HG03159 (cell line): Measurements from ENCODE around the gene PTPN13.
"Not testable (repeated sequence)": the region's sequence is repeated elsewhere in the genome, so short reads cannot be mapped to it uniquely, and the experiment has no call there.

Experiments
- ATAC-seq: cut with Tn5 transposase; IDR thresholded peaks from one replicate; pipeline ENCODE4 v1.9.1; 2021; ENCODE audit warnings: mild to moderate bottlenecking, moderate library complexity; ENCODE audit not compliant: unreplicated experiment

Gene PTPN13

DNA sequence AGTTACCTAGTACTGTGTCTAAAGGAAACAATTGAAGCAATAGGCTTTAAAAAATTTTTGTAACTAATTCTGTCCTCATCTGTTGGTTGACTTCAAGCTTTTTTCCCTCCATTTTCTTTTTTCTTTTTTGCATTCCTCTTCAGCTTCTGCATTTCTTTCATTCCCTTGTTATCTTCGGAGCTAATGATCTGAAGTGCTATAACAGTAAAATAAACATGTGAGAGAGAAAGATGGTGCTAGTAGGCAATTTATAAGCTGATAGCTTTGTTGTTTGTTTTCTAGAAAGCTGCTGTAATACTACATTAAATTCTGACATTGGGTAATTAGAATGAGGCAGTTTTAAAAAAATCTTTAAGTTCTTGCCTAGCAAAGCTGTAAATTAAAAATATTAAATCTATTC lies 37.1 kb downstream of the PTPN13 start:
- ATAC-seq: no peak

DNA sequence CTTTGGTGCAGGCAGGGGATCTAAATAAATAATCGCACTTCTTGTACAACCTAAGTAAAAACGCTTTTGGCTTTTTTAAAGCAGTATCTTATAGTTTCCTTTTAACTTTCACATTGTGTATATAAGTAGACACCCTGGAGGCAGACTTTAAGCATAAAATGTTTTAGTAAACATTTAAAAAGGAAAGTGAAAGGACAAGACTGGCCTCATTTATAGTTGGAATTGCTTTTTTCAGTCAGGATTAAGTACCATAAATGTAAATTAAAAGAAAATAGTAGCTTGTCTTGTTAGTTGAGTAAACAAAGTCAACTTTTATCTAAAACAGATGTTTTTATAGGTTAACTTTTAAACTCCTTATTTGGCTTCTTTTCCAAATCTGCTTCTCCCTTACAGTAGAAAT lies 39.7 kb downstream of the PTPN13 start:
- ATAC-seq: no peak

DNA sequence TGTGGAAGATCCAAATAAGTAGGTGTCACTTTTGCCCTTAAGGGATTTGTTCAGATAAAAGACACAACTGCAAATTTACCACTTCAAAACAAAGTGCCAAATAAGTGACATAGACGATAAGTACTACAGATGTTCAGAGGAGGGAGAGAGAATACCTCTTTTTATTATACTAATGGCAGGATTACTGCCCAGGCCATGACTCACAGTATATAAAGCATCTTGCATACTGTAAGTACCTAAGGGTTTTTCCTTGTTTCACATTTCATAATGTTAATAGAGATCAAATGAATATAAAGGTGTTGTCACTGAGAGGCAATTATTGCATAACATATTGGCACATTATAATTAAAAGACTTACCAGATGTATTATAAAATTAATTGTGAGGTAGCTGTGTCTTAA lies 46.4 kb downstream of the PTPN13 start:
- no peak for ATAC-seq

DNA sequence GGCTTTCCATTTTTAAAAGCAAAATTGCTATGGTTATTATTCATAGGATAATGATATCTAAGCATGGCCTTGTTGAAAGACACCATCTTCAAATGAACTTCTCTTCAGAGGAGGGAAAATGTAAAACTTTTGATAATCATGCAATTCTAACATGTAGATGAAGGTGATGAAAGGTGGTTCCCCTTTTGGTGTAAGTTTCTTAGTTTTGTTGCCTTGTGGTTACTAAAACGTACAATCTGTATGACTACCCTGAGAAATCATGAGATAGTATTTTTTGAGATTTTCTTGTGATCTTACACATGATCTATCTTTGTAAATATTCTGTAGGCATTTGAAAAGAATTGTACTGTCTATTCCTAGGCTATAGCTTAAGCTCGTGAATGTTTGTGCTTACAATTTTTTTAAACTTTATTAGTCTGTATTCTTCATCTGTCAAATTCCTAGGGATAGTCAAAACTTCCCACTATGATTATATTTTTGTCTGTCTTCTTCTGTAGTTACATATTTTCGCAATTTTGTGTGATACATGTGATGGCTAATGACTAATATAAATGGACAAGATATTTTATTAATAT lies 47.5 kb downstream of the PTPN13 start:
- ATAC-seq: no peak

DNA sequence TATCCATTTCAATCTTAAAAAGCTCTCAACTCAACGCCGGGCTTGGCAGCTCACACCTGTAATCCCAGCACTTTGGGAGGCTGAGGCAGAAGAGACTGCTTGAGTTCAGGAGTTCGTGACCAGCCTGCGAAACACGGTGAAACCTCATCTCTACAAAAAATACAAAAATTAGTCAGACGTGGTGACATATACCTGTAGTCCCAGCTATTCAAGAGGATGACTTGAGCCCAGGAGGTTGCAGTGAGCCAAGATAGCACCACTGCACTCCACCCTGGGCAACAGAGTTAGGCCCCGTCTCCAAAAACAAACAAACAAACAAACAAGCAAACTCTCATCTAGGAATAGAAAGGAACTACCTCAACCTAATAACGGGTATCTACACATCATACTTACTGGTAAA lies 50.8 kb downstream of the PTPN13 start:
- ATAC-seq: no peak

DNA sequence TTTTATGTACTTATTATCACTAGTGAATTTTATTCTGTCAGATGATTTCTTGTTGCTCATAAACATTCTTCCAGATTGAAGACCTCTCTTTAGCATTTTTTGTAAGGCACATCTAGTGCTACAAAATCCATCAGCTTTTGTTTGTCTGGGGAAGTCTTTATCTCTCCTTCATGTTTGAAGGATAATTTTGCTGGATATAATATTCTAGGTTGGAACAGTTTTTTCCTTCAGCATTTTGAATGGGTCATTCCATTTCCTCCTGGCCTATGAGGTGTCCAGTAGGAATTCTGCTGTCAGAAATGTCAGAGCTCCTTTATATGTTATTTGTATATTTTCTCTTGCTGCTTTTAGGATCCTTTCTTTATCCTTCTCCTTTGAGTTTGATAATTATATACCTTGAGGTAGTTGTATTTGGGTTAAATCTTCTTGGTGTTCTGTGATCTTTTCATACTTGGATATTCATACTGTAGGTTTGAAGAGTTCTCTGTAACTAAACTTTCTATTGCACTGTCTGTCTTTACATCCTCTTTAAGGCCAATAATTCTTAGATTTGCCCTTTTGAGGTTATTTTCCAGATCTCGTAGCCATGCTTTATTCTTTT lies 58.3 kb downstream of the PTPN13 start:
- ATAC-seq: no peak

DNA sequence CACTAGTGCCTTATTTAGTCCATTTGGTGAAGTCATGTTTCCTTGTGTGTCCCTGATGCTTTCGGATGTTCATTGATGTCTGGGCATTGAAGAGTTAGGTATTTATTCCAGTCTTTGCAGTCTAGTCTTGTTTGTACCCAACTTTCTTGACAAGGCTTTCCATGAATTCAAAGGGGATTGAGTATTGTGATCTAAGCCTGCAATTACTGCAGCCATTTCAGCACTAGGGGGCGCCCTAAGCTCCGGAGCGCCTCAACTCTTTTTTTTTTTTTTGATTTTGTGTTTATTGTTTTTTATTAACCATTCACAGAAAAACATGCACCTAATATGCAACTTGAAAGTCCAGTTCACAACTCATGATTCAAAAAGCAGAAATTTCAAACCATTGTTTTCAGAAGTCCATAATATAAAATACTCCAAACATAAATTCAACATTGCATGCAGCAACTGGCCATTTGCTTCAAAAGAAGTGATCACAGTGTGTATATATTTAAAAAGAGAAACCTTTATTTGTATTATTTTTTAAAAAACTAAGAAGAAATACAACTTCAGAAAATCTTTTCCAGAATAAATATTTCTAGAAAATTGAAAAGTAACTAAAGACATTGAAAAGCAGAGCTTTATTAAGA lies 59.2 kb downstream of the PTPN13 start:
- ATAC-seq: no peak

DNA sequence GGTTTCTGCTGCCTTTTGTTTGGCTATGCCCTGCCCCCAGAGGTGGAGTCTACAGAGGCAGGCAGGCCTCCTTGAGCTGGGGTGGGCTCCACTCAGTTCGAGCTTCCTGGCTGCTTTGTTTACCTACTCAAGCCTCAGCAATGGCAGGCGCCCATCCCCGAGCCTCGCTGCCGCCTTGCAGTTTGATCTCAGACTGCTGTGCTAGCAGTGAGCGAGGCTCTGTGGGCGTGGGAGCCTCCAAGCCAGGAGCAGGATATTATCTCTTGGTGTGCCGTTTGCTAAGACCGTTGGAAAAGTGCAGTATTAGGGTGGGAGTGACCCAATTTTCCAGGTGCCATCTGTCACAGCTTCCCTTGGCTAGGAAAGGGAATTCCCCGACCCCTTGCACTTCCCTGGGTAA lies 62.7 kb downstream of the PTPN13 start:
- ATAC-seq: not testable (repeated sequence)

DNA sequence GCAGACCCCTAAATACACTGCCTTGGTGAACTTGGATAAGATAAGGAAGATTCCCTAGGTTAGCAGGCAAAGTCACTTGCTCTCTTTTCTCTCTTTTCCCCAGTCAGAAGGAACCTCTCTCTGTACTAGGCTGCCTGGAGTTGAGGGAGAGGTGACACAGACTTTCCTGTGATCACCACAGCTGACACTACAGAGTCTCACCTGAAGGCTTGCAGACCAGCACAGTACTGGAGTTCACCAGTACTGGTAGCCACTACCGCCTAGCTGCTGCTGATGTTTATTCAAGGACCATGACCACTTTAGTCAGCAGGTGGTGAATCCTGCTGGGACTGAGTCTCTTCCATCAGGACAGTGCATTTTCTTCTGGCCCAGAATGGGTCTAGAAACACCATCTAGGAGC lies 63.3 kb downstream of the PTPN13 start:
- no peak for ATAC-seq

DNA sequence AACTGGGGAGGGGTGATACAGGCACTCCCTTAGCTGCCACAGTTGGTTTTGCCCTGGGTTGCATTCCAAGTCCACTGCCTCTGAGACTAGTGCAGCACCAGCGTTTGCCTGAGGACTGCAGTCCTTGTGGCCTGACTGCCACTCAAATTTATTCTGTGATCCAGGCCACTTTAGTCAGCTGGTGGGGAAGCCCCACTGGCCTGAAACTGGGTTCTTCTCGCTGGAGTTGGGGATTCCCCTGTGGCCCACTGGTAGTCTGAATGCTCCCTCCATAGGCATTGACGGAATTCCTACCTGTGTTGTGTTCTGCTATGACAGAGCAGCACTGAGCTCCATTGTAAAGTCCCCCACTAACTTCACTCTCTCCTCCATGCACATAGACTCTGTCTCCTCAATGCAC lies 63.8 kb downstream of the PTPN13 start:
- ATAC-seq: no peak

DNA sequence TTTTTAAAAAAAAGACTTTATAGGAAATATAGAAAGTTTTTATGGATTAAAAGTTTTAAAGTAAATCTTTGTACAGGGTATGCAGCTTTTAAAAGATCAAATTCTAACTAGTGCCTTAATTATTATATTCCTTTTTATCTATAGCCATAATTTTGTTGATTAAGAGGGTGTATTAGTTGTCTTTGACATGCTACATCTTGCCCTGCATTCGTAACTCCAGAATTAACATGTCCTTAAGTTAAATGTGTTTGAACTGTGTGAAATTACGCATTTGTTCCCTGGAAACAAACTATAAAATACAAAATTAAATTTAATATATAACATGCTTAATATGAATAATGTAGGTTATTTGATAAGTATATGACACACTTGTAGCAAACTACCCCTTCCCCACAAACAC lies 66.3 kb downstream of the PTPN13 start:
- ATAC-seq: no peak

DNA sequence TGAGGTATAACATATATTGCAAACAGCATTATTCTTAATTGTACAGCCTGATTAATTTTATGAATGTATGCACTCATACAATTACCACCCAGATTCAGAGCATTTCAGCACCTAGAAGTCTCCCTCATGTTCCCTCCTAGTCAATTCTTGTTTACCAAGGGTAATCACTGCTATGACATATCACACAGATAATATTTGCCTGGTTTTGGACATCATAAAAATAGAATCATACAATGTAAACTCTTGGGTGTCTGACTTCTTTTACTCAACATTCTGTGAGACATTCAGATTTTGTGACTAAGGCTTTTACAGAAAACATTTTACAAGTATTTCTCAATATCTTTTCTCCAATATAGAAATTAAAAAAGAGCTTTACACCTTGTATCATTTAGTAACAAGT lies 66.9 kb downstream of the PTPN13 start:
- ATAC-seq: no peak

DNA sequence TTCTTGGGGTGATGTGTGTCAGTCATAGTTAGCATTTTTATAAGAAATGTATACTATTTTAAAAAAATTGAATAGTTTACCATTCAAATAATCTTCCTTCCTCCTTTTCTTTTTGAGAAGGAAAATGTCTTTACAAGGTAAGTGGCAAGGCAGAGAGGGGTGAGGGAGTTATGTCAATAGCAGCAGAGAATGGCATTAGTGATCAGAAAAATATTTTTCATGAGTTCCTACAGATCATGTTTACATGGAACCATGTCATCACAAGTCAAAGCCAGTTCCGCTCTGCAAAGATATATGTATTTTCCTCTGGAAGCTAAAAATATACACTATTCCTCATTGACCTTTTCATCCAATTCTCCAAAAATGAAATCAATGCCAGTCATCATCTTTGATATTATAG lies 67.3 kb downstream of the PTPN13 start:
- ATAC-seq: no peak

DNA sequence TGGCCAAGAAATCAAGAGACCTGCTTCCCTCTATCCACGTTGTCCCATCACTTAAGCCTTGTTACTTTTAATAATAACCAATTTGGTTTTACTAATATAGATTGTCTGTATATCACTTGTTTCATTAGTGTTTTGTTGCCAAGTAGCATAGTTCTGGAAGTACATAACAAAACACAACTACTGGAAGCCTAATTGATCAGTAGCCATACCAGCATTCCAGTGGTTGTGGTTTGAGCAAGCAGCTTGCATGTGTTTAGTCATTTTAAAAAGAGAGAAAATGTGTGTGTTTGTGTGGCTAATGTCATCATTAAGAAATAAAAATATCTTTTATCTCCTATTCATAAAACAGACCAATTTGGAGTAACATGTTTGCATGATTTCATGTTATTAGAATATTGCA lies 70.8 kb downstream of the PTPN13 start:
- ATAC-seq: no peak

DNA sequence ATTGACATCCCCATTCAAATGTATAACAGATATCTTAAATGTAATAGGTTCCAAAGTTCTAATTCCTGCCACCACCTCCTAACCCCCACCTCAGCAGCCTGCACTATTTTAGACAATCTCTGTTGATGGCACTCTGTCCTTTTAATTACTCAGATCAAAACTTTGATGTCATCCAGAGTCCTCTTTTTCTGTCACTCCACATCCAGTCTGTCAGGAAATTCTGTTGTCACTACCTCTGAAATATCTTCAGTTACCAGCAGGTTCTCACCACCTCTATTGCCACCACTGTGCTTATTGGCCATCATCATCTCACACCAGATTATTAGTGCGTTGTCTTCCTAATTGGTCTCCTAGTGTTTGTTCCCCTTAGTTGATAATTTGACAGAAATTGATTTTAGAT lies 76.2 kb downstream of the PTPN13 start:
- ATAC-seq: no peak

DNA sequence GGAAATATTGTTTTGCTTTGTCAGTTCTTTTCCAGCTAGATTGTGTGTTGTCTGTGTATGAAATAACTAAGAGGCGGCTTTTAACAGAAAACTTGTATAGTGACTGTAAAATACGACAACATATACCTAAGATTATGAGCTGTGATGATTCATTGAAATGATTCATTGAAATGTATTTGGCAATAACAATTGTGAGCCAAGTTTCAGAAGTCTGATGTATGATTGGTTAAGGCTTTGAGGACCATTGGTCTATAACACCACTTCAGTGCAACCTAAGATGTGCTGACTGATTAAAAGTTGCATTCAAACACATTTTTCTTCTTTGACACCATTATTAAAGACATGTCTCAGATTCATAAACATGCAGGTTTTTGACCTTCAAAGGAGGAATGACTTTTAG lies 76.6 kb downstream of the PTPN13 start:
- no peak for ATAC-seq

DNA sequence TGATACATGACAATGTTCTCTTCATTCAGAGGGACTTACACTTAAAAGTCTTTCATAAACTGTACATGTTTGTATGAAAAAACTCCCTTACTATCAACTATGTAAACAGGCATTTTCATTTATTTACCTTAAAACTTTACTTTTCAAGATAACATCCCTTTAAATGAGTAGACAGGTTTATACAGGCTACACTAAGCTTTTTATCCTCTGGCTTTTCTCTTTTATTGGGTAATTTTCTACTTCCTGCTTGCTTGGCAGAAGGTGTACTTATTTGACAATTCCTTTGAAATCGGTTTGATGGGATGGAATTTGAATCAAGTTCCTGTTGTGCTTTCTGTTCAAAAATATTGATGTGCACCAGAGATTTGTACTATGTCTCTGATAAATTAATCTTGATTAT lies 81.4 kb downstream of the PTPN13 start:
- ATAC-seq: no peak

DNA sequence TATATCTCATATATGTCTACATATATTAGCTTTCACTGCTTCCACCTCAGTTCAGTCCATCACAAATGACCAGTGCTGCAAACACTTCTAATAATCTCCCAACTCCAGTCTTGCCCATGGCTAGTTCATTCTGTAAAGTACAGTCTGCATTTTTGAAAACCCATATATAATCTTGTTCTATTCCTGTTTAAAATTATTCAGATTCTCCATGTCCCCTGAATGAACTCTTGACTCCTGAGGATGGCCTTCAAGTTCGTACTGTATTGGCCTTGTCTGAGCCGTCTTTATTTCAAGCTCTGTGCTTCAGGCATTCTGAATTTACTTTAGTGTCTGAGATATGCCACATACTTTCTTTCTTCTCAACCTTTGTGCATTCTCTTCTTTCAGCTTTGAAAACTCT lies 84.7 kb downstream of the PTPN13 start:
- no peak for ATAC-seq

DNA sequence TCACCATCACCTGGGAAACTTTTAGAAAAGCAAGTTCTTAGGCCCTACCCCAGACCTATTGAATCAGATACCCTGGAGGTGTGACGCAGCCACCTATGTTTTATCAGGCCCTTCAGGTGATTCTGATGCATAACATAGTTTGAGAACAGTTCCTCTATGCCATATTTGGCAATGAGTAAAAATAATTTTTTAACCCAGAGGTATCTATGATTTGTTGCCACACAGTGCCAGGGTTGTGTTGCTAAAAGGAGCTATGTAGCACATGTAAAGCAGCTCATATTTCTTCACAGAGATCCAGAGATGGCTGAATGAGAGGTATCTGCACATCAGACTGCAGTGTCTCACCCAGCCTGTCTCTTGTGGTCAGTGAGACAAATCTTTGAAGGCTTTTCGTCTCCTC lies 85.3 kb downstream of the PTPN13 start:
- ATAC-seq: no peak

DNA sequence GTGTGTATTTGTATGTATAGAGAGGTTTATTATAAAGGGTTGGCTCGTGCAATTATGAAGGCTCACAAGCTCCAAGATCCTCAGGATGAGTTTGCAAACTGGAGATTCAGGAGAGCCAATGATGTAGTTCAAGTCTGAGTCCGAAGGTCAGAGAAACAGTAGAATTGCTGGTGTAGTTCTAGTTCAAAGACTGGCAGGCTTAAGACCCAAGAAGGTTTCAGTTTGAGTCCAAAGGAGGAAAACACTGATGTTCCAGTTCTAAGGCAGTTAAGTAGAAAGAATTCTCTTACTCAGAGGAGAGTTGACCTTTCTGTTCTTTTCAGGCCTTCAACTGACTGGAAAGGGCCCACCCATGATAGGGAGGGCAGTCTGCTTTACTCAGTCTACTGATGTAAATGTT lies 89.1 kb downstream of the PTPN13 start:
- ATAC-seq: no peak

DNA sequence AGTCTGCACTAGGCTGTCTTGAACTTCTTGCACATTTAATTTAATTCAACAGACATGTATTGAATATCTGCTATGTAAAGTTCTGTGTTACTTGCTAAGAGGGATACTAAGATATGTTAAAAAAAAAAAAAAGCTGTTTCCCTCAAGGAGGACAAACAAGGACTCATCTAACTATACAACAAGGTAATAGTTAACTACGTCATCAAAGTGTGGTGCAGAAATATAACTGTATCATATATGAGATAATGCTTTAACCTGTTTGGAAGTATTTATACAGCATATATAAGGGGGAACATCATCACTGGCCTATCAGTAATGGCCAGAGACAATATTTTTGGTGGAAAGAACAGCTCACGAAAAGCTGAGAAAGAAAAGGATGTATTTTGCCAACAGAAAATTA lies 89.9 kb downstream of the PTPN13 start:
- ATAC-seq: no peak

DNA sequence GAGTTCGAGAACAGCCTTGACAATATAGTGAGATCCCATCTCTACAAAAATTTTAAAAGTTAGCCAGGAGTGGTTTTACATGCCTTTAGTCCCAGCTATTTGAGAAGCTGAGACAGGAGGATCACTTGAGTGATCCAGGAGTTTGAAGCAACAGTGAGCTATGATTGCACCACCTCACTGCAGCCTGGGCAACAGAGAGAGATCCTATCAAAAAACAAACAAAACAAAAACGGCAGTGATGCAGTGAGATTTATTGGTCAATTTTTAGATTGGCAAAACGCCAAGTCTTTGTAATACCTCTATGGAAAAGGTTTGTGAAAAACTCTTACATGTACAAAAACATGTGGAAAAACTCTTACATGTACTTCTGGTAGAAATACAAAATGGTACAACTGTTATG lies 91.3 kb downstream of the PTPN13 start:
- ATAC-seq: no peak

DNA sequence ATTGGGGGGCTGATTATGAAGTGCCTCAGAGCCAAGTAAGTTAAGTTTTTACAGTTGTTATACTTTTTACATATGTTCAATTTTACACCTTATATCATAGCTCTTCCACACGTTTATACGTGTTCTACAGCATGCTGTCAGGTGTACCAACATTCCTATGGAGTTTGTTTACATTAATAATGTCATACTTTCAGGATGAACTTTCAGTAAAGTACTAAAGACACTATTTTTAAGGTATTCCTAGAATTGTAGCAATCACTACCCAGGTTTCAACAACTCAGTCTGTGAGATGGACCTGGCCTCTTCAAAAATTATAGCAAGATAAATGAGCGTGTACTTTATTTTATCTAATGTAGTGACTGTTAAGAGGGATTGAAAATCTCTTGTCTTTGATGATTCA lies 92.6 kb downstream of the PTPN13 start:
- ATAC-seq: no peak
